ENCODE data around the gene MYO15B. TPM values are rescaled to one million over a fixed set of nuclear protein-coding genes. Genes with fewer than 3 reads are reported as not detected.

MYO15B gene
- total RNA-seq, 1 experiment from 2014 or later: 3.9 TPM

Other genes with a start within 250 kb of the MYO15B start
- gene GRB2, start 182.1 kb upstream of the MYO15B start, total RNA-seq (2014; rRNA removed; shearing (Covaris generic)): 176 and 195 TPM in 2 replicates
- 50.3 and 53.2 TPM in 2 replicates for gene TMEM94, start 131.2 kb upstream of the MYO15B start, total RNA-seq (2014; rRNA removed; shearing (Covaris generic))
- 11.6 and 11.8 TPM in 2 replicates for gene CASKIN2, start 72.3 kb upstream of the MYO15B start, total RNA-seq (2014; rRNA removed; shearing (Covaris generic))
- 47.2 and 56.3 TPM in 2 replicates for gene TSEN54, start 71.3 kb upstream of the MYO15B start, total RNA-seq (2014; rRNA removed; shearing (Covaris generic))
- 28.9 and 37.8 TPM in 2 replicates for gene LLGL2, start 62.1 kb upstream of the MYO15B start, total RNA-seq (2014; rRNA removed; shearing (Covaris generic))
- gene SMIM5, start 45.6 kb downstream of the MYO15B start, total RNA-seq (2014; rRNA removed; shearing (Covaris generic)): not detected in 2 replicates
- 16.7 and 40.0 TPM in 2 replicates for gene RECQL5, start 79.4 kb downstream of the MYO15B start, total RNA-seq (2014; rRNA removed; shearing (Covaris generic))
- gene SAP30BP, start 79.5 kb downstream of the MYO15B start, total RNA-seq (2014; rRNA removed; shearing (Covaris generic)): 94.1 and 162 TPM in 2 replicates
- 0.06 TPM in 1 of 2 replicates, not detected in the other for gene ITGB4, start 133.7 kb downstream of the MYO15B start, total RNA-seq (2014; rRNA removed; shearing (Covaris generic))
- gene GALK1, start 177.4 kb downstream of the MYO15B start, total RNA-seq (2014; rRNA removed; shearing (Covaris generic)): 68.3 and 87.8 TPM in 2 replicates
- 19.1 and 19.6 TPM in 2 replicates for gene UNK, start 197.0 kb downstream of the MYO15B start, total RNA-seq (2014; rRNA removed; shearing (Covaris generic))

All from G401 (cell line).